ENCODE data around the gene WDFY4.

WDFY4 gene

GRCh38 chr10:48776528-48776927, 91.9 kb downstream of the WDFY4 start:
- no peak for DNase-seq

- DNase-seq, result no peak
These were observed 92.4 kb downstream of the WDFY4 start for GRCh38 chr10:48777110-48777509.

- DNase-seq, result peak; percentile 94
These were observed 93.7 kb downstream of the WDFY4 start for GRCh38 chr10:48778193-48778857.

- peak; percentile 16 for DNase-seq
These were observed 94.4 kb downstream of the WDFY4 start for GRCh38 chr10:48779077-48779476.

DNA sequence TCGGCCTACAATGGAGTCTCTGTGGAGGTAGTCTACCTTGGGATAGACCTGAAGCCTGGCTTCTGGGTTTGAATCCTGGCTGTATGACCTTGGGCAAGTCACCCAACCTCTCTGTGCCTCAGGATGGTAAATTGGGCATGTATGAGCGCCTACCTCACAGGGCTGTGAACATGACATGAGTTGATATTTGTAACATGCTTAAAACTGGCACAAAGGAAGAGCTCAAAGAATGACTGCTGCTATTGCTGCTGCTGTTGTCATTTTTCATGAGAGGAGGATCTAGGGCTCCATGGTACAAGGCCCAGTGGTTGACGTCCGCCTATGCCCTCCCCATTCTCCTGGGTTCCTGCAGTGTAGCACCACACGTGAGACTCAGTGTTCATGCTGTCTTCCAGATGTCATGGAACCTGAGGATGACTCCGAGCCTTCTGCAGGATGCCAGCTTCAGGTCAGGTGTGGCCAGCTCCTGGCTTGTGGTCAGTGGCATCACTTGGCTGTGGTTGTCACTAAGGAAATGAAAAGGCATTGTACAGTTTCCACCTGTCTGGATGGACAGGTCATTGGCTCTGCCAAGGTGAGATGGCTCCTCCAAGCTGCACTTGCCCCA, 95.0 kb downstream of the WDFY4 start:
- DNase-seq, result no peak

DNA sequence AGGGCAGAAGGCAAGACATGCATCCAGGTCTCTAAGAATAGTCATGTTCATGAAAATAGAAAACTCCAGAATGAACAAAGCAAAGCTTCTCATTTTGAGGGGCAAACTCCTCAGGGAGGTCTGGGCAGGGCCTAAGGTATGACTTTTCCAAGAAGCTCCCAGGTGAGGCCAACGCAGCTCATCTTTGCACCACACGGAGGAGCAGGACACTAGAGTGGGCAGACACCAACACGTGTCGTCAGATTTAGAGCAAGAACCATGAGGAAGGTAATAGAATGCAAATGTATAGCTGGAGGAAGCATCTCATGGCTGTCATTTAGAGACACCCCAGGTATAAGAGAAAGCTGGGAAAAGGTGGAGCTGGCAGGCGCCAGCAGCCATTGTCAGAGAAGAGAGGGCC, 95.7 kb downstream of the WDFY4 start:
- DNase-seq, result no peak

GRCh38 chr10:48782386-48782785, 97.7 kb downstream of the WDFY4 start:
- no peak for DNase-seq

- DNase-seq, result no peak
These were observed 99.4 kb downstream of the WDFY4 start for GRCh38 chr10:48784031-48784430.

DNA sequence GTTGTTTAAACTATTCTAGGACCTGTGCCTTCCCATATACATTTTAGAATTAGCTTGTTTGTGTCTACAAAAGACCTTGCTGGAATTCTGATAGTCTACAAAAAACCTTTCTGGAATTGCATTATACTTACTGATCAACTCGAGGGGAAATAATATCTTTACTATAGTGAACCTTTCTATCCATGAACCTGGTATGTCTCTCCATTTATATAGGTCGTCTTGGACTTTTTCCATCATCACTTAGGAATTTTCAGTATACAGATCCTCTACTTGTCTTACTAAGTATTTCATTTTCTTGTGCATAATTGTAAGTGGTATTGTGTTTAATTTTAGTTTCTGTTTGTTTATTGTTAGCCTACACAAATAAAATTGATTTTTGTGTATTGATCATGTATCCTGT, 101.1 kb downstream of the WDFY4 start:
- no peak for DNase-seq

DNA sequence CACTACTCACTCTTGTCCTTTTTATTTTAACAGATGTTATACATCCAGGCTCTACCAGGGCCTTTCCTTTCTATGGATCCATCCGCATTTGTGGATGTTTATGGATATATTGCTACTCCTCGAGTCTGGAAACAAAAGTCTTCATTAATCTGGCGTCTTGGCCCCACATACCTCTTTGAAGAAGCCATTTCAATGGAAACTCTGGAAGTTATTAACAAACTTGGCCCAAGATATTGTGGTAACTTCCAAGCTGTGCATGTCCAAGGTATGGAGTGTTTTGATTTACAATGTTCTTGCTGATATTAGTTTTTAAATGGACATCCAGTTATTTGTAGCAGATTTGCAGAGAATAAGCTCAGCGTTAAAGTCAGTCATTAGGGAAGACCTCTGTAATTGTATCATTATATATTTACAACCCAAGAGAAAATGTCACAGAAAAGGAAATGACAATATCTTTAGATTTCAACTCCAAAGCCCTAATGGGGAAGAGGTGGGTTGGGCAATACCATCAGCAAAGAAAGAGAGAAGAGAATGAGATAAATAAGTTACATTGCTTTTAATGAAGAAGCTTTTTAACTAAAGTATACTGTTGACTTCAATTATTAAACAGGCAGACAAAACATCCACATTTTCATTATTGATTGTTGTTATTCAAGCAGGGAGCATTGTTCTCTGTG, 102.1 kb downstream of the WDFY4 start:
- no peak for DNase-seq

- DNase-seq, result peak; percentile 23
These were observed 103.9 kb downstream of the WDFY4 start for GRCh38 chr10:48788554-48788953.

GRCh38 chr10:48789486-48790456, 105.1 kb downstream of the WDFY4 start:
- no peak for DNase-seq

- DNase-seq, result no peak
These were observed 105.9 kb downstream of the WDFY4 start for GRCh38 chr10:48790457-48791044.

GRCh38 chr10:48791267-48791928, 106.7 kb downstream of the WDFY4 start:
- DNase-seq, result no peak

- no peak for DNase-seq
These were observed 107.4 kb downstream of the WDFY4 start for GRCh38 chr10:48792121-48792520.

DNA sequence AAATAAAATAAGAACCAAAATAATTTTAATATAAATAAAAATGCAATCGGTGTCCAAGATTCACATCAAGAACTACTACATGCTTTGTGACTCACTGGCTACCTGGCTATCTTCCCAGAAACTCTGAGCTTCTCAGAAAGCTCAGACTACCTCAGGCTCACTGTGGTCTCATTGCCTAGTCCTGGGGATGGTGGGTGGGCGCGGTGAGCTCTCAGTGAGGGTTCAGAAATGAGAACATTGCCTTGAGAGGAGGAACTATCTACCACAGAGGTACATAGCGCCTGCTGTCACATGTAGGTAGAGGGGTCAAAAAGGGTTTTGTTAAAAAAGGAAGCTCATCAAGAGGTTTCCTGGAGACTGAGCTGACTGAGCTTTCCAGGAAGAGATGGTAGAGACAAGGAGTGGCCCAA, 108.0 kb downstream of the WDFY4 start:
- DNase-seq, result no peak

GRCh38 chr10:48794074-48794473, 109.4 kb downstream of the WDFY4 start:
- DNase-seq, result no peak

- DNase-seq, result no peak
These were observed 112.1 kb downstream of the WDFY4 start for GRCh38 chr10:48796713-48797245.

- no peak for DNase-seq
These were observed 113.2 kb downstream of the WDFY4 start for GRCh38 chr10:48797830-48798229.

GRCh38 chr10:48798481-48799254, 114.0 kb downstream of the WDFY4 start:
- no peak for DNase-seq

Data from NCI-H146 (cell line).